Endothelial cell of umbilical vein (primary cell): ENCODE data around the gene ATP2C2.

Experiments
- EZH2 ChIP-seq: IDR thresholded peaks from 2 replicates; pipeline ENCODE4 v1.6.1; 2012; ENCODE audit warnings: borderline replicate concordance, low read depth, mild to moderate bottlenecking, moderate library complexity, low read length, inconsistent platforms; ENCODE audit not compliant: severe bottlenecking
- TF ChIP-seq, protein P1 (sequence below), 2 donors: IDR thresholded peaks; 1 replicate in 1 of 2; 2 replicates in 1 of 2; pipeline ENCODE4 v1.5.1; 2011; ENCODE audit warnings: low read length in 2 of 2, mild to moderate bottlenecking in 2 of 2, moderate library complexity in 2 of 2, control low read depth in 1 of 2, inconsistent platforms in 1 of 2, low read depth in 1 of 2; ENCODE audit not compliant: insufficient read depth in 1 of 2; ENCODE audit errors: extremely low read depth in 1 of 2

DNA sequence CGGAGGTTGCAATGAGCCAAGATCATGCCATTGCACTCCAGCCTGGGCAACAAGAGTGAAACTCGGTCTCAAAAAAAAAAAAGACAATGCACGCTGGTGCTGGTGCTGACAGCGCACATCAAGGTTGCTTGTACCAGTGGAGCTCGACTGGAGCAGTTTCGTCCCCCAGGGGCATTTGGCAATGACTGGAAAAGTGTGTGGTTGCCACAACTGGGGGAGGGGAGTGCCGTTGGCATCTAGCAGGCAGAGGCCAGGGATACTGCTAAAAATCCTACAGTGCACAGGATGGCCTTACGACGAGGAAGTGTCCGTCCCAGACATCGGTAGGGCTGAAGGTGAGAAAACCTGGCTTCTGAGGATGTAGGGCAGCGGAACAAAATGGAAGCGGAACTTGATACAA lies 133.7 kb downstream of the ATP2C2 start:
- TF ChIP-seq EZH2: no peak
- TF ChIP-seq, protein P1, sequence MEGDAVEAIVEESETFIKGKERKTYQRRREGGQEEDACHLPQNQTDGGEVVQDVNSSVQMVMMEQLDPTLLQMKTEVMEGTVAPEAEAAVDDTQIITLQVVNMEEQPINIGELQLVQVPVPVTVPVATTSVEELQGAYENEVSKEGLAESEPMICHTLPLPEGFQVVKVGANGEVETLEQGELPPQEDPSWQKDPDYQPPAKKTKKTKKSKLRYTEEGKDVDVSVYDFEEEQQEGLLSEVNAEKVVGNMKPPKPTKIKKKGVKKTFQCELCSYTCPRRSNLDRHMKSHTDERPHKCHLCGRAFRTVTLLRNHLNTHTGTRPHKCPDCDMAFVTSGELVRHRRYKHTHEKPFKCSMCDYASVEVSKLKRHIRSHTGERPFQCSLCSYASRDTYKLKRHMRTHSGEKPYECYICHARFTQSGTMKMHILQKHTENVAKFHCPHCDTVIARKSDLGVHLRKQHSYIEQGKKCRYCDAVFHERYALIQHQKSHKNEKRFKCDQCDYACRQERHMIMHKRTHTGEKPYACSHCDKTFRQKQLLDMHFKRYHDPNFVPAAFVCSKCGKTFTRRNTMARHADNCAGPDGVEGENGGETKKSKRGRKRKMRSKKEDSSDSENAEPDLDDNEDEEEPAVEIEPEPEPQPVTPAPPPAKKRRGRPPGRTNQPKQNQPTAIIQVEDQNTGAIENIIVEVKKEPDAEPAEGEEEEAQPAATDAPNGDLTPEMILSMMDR (IDR thresholded peaks at IDR 0.05; ENCODE audit: extremely low read depth in 1 of 2, insufficient read depth in 1 of 2, low read depth in 1 of 2, low read length in 2 of 2): no peak
